Calu3 (cell line): ENCODE results near the gene OSBPL8. TPM values are rescaled to one million over a fixed set of nuclear protein-coding genes. Genes with fewer than 3 reads are reported as not detected.
"Not testable (repeated sequence)": the region's sequence is repeated elsewhere in the genome, so short reads cannot be mapped to it uniquely, and the experiment has no call there.

Experiments
- BruUV-seq: library from RNA; stranded (reverse); fragments of 400-500 nt; replicated peaks from 2 replicates; lab custom pipeline; 2021; lab: Mats Ljungman, UMichigan
- CTCF ChIA-PET: fragments of 300-600 bp; sonication (Branson Sonifier 250); formaldehyde crosslinking; loops from one replicate; lab custom pipeline; 2022; ENCODE audit warnings: antibody characterized with exemption; lab: Charles Lee
- DNase-seq: peaks from one replicate; pipeline ENCODE4 v3.0.0; 2022
- H3K27ac Mint-ChIP-seq: one replicate; pipeline ENCODE4 v1.8.0; 2022; ENCODE audit warnings: mixed read lengths; ENCODE audit not compliant: unreplicated experiment
- H3K27me3 Mint-ChIP-seq: one replicate; pipeline ENCODE4 v1.8.0; 2022; ENCODE audit warnings: mixed read lengths; ENCODE audit not compliant: unreplicated experiment
- H3K36me3 Mint-ChIP-seq: one replicate; pipeline ENCODE4 v1.8.0; 2022; ENCODE audit warnings: mild to moderate bottlenecking, moderate library complexity, mixed read lengths; ENCODE audit not compliant: insufficient read depth, unreplicated experiment
- H3K4me1 Mint-ChIP-seq: one replicate; pipeline ENCODE4 v1.8.0; 2022; ENCODE audit warnings: mild to moderate bottlenecking, low read depth, mixed read lengths; ENCODE audit not compliant: unreplicated experiment
- H3K4me3 Mint-ChIP-seq: one replicate; pipeline ENCODE4 v1.8.0; 2022; ENCODE audit warnings: mild to moderate bottlenecking, low read depth, moderate library complexity, mixed read lengths; ENCODE audit not compliant: unreplicated experiment
- H3K9me3 Mint-ChIP-seq: one replicate; pipeline ENCODE4 v1.8.0; 2022; ENCODE audit warnings: low read depth, mixed read lengths; ENCODE audit not compliant: unreplicated experiment
- CTCF ChIP-seq: fragments of 200-600 bp; IDR thresholded peaks from one replicate; pipeline ENCODE4 v1.8.0; 2022; ENCODE audit warnings: antibody characterized with exemption; ENCODE audit not compliant: unreplicated experiment
- intact Hi-C: fragments of 100-400 bp; cut with micrococcal nuclease; formaldehyde crosslinking; loops from one replicate; pipeline ENCODE4 v1.10.0; 2022; ENCODE audit not compliant: unreplicated experiment
- total RNA-seq: library from RNA; stranded (reverse); gene quantifications from 2 replicates; pipeline ENCODE4 v1.2.3, GENCODE V29; 2022

The OSBPL8 gene
- total RNA-seq, 1 experiment from 2014 or later: 64.9 TPM

- intact Hi-C loops: no loop called here
- Mint-ChIP-seq H3K27ac (no peak overlapping the region), H3K4me1 (no peaks in the 10 kb centered on the region), H3K27me3 (no peaks in the 10 kb centered on the region), H3K4me3 (no peak overlapping the region), H3K9me3 (no peaks in the 10 kb centered on the region), H3K36me3 (no peaks in the 10 kb centered on the region)
- BruUV-seq: no TSS peak
- no peak for TF ChIP-seq CTCF
- CTCF ChIA-PET: no interaction called here
- no peak for DNase-seq
Observed at GRCh38 chr12:76505050-76505449, 54.5 kb downstream of the OSBPL8 start.

GRCh38 chr12:76504606-76505005 is 55.0 kb downstream of the OSBPL8 start:
- no peaks in the 10 kb centered on the region for H3K36me3 Mint-ChIP-seq
- intact Hi-C loops: no loop called here
- DNase-seq: no peak
- H3K4me1 Mint-ChIP-seq: no peaks in the 10 kb centered on the region
- H3K27ac Mint-ChIP-seq: no peak overlapping the region
- no TSS peak for BruUV-seq
- CTCF ChIA-PET: no interaction called here
- no peak for TF ChIP-seq CTCF
- H3K27me3 Mint-ChIP-seq: no peaks in the 10 kb centered on the region
- H3K9me3 Mint-ChIP-seq: no peaks in the 10 kb centered on the region
- H3K4me3 Mint-ChIP-seq: no peak overlapping the region

- Mint-ChIP-seq H3K27ac (no peak overlapping the region), H3K4me1 (no peaks in the 10 kb centered on the region), H3K4me3 (no peak overlapping the region), H3K27me3 (no peaks in the 10 kb centered on the region), H3K9me3 (no peaks in the 10 kb centered on the region), H3K36me3 (no peaks in the 10 kb centered on the region)
- CTCF ChIA-PET: interaction anchor here (0.7 kb wide), 1 partner anchor 254 kb away, joined by 5 read pairs; no protein-coding TSS in a partner anchor
- no TSS peak for BruUV-seq
- intact Hi-C loops: no loop called here
- DNase-seq: no peak
- TF ChIP-seq CTCF: no peak
Observed at GRCh38 chr12:76503957-76504356, 55.6 kb downstream of the OSBPL8 start.

GRCh38 chr12:76501390-76501789 is 58.2 kb downstream of the OSBPL8 start:
- Mint-ChIP-seq H3K9me3 (no peaks in the 10 kb centered on the region), H3K36me3 (no peaks in the 10 kb centered on the region), H3K4me3 (no peak overlapping the region), H3K4me1 (no peaks in the 10 kb centered on the region), H3K27ac (no peak overlapping the region), H3K27me3 (no peaks in the 10 kb centered on the region)
- intact Hi-C loops: no loop called here
- no peak for TF ChIP-seq CTCF
- DNase-seq: no peak
- BruUV-seq: no TSS peak
- CTCF ChIA-PET: no interaction called here

GRCh38 chr12:76499136-76499535 is 60.4 kb downstream of the OSBPL8 start:
- H3K36me3 Mint-ChIP-seq, intact Hi-C loops, H3K4me3 Mint-ChIP-seq, H3K4me1 Mint-ChIP-seq, CTCF ChIA-PET, BruUV-seq, DNase-seq, H3K27ac Mint-ChIP-seq, H3K27me3 Mint-ChIP-seq, H3K9me3 Mint-ChIP-seq: not testable (repeated sequence)
